Measurements from ENCODE around the gene KIF5C. TPM values are rescaled to one million over a fixed set of nuclear protein-coding genes. Genes with fewer than 3 reads are reported as not detected.
A peak's percentile ranks its signal among the peaks of the same experiment; 100 is the strongest.

Gene KIF5C
- total RNA-seq, 1 donor from 2014 or later, result 63.1 TPM

DNA sequence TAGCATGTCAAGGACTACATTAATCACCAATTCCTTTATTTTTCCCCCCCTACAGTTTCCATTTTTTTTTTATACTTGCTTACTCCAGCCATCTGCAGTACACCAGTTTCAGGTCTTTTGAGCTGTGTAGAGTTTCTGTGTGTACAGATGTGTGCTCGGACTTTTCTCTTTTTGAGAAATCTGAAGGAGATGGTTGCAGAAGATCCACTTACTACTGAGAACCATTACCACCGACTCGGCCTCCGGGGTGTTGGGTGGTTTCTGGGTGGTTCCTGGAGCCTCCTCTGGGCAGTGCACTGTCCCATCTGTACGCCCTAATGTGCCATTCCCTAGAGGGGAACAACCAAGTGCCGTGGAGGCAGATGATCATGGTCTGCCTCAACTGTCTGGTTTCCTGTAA, 148.1 kb downstream of the KIF5C start:
- no peaks in the 10 kb centered on the region for H3K9me3 Mint-ChIP-seq
- Histone ChIP-seq H2AFZ (replicated peaks) (no peak overlapping the region), H3K27me3 (no peaks in the 10 kb centered on the region), H4K20me1 (ENCODE audit: low read depth) (no peaks in the 10 kb centered on the region), H3K4me3 (no peak overlapping the region), H3K9ac (no peak overlapping the region), H3K79me2 (ENCODE audit: low read depth) (no peaks in the 10 kb centered on the region), H3K4me1 (peaks cover 12% of the 10 kb centered on the region), H3F3A (ENCODE audit: low read depth) (no peaks in the 10 kb centered on the region), H3K36me3 (no peaks in the 10 kb centered on the region), H3K4me2 (no peak overlapping the region), H3K27ac (no peak overlapping the region), H3K9me3 (ENCODE audit: low read depth) (no peaks in the 10 kb centered on the region)
- peaks cover 29% of the 10 kb centered on the region for H3K36me3 Mint-ChIP-seq
- TF ChIP-seq CTCF (IDR thresholded peaks at IDR 0.05) (no peak), EZH2phosphoT487 (IDR thresholded peaks at IDR 0.05) (no peak), EZH2 (IDR thresholded peaks at IDR 0.05) (no peak)
- no peak overlapping the region for H3K4me3 Mint-ChIP-seq
- H3K4me1 Mint-ChIP-seq, result peaks cover 14% of the 10 kb centered on the region
- DNase-seq (ENCODE audit: low spot score), result no peak
- no peak overlapping the region for H3K27ac Mint-ChIP-seq
- H3K27me3 Mint-ChIP-seq (ENCODE audit: insufficient read depth, low read depth), result no peaks in the 10 kb centered on the region

DNA sequence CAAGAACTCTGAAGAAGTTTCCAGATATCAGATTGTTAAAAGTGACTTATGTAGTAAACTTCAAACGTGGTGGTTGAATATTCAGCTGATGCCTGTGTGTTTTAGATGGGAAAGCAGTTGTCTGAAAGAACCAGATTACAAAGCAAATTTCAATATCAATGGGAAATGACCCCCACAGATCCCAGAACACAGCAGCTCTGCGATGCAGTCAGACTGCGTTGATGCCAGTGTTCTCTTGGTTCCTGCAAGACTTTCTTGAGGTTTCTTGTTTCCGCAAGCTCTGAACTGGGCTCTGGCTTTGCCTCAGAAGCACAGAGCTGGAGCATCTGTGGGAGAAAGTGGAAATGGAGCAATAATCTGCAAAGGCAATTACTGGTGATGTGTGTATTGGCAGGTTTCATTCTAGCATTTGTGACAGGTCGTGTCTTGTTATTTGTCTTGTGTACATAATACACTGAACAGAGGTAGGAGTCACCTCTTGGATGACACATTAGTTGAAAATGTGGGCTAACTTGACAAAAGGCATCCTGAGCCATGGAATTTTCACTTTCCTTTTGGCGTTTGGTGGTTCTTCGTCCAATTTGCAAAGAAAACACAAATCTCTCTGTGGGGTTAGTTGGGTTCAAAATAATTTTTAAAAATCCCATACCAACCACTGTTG, 152.7 kb downstream of the KIF5C start:
- no peak overlapping the region for H3K4me2 ChIP-seq
- H3K4me3 ChIP-seq, result no peak overlapping the region
- TF ChIP-seq EZH2phosphoT487 (IDR thresholded peaks at IDR 0.05) (no peak), EZH2 (IDR thresholded peaks at IDR 0.05) (no peak), CTCF (IDR thresholded peaks at IDR 0.05) (no peak)
- no peak overlapping the region for H3K27ac Mint-ChIP-seq
- peaks cover 12% of the 10 kb centered on the region for H3K4me1 ChIP-seq
- H3F3A ChIP-seq (ENCODE audit: low read depth), result no peaks in the 10 kb centered on the region
- no peak overlapping the region for H3K27ac ChIP-seq
- no peaks in the 10 kb centered on the region for H3K27me3 ChIP-seq
- peaks cover 14% of the 10 kb centered on the region for H3K36me3 Mint-ChIP-seq
- H2AFZ ChIP-seq (replicated peaks), result no peak overlapping the region
- H3K36me3 ChIP-seq, result no peaks in the 10 kb centered on the region
- H3K4me3 Mint-ChIP-seq, result no peak overlapping the region
- H3K4me1 Mint-ChIP-seq, result peaks cover 20% of the 10 kb centered on the region
- DNase-seq (ENCODE audit: low spot score), result peak; percentile 28
- H3K9me3 Mint-ChIP-seq, result no peaks in the 10 kb centered on the region
- no peaks in the 10 kb centered on the region for H3K9me3 ChIP-seq (ENCODE audit: low read depth)
- no peaks in the 10 kb centered on the region for H3K27me3 Mint-ChIP-seq (ENCODE audit: insufficient read depth, low read depth)
- no peaks in the 10 kb centered on the region for H3K79me2 ChIP-seq (ENCODE audit: low read depth)
- no peak overlapping the region for H3K9ac ChIP-seq
- H4K20me1 ChIP-seq (ENCODE audit: low read depth), result no peaks in the 10 kb centered on the region

DNA sequence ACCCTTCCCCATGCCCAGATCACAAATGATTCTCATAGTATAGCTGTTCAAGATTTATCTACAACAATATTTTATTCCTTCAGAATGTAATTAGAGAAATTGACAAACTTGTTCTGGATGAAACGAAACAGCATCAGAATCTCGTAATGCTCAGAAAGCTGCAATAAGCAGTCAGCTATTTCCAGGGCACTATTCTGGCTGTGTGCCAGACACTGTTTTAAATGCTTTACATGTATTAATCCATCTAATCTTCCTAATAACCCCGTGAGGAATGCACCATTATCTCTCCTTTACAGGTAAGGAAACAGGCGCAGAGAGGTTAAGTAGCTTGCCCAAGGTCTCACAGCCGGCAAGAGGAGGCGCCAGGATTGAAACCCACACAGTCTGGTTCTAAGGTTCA, 153.3 kb downstream of the KIF5C start:
- no peaks in the 10 kb centered on the region for H3F3A ChIP-seq (ENCODE audit: low read depth)
- Mint-ChIP-seq H3K27ac (no peak overlapping the region), H3K36me3 (peaks cover 8% of the 10 kb centered on the region), H3K9me3 (no peaks in the 10 kb centered on the region), H3K27me3 (ENCODE audit: insufficient read depth, low read depth) (no peaks in the 10 kb centered on the region), H3K4me1 (peaks cover 23% of the 10 kb centered on the region), H3K4me3 (no peak overlapping the region)
- no peak overlapping the region for H2AFZ ChIP-seq (replicated peaks)
- no peak for DNase-seq (ENCODE audit: low spot score)
- no peaks in the 10 kb centered on the region for H3K79me2 ChIP-seq (ENCODE audit: low read depth)
- H3K4me1 ChIP-seq, result peaks cover 13% of the 10 kb centered on the region
- no peaks in the 10 kb centered on the region for H3K36me3 ChIP-seq
- no peak for TF ChIP-seq EZH2 (IDR thresholded peaks at IDR 0.05)
- no peak for TF ChIP-seq EZH2phosphoT487 (IDR thresholded peaks at IDR 0.05)
- no peak for TF ChIP-seq CTCF (IDR thresholded peaks at IDR 0.05)
- H3K27ac ChIP-seq, result no peak overlapping the region
- H4K20me1 ChIP-seq (ENCODE audit: low read depth), result no peaks in the 10 kb centered on the region
- no peaks in the 10 kb centered on the region for H3K27me3 ChIP-seq
- no peak overlapping the region for H3K9ac ChIP-seq
- no peak overlapping the region for H3K4me3 ChIP-seq
- no peaks in the 10 kb centered on the region for H3K9me3 ChIP-seq (ENCODE audit: low read depth)
- no peak overlapping the region for H3K4me2 ChIP-seq
